Thyroid gland (tissue), 4 donors: ENCODE data around the gene FOXD1.

Experiments
- POLR2A ChIP-seq, 2 donors: fragments of 450-650 bp; IDR thresholded peaks; one replicate each; pipeline ENCODE4 v1.6.1; 2017; ENCODE audit warnings: antibody characterized with exemption in 2 of 2, mild to moderate bottlenecking in 2 of 2, moderate library complexity in 1 of 2
- TF ChIP-seq, protein P1 (sequence below), 6 experiments: fragments of 200-600 bp in 3 of 6; fragments of 450-650 bp in 3 of 6; sonication (generic) in 3 of 6; IDR thresholded peaks; one replicate each; pipeline ENCODE4 v1.5.1; 2016 to 2019; ENCODE audit warnings: antibody characterized with exemption in 6 of 6, mild to moderate bottlenecking in 2 of 6, inconsistent platforms in 1 of 6, moderate library complexity in 1 of 6

GRCh38 chr5:73442996-73443627, 5.5 kb downstream of the FOXD1 start:
- TF ChIP-seq, protein P1, sequence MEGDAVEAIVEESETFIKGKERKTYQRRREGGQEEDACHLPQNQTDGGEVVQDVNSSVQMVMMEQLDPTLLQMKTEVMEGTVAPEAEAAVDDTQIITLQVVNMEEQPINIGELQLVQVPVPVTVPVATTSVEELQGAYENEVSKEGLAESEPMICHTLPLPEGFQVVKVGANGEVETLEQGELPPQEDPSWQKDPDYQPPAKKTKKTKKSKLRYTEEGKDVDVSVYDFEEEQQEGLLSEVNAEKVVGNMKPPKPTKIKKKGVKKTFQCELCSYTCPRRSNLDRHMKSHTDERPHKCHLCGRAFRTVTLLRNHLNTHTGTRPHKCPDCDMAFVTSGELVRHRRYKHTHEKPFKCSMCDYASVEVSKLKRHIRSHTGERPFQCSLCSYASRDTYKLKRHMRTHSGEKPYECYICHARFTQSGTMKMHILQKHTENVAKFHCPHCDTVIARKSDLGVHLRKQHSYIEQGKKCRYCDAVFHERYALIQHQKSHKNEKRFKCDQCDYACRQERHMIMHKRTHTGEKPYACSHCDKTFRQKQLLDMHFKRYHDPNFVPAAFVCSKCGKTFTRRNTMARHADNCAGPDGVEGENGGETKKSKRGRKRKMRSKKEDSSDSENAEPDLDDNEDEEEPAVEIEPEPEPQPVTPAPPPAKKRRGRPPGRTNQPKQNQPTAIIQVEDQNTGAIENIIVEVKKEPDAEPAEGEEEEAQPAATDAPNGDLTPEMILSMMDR (IDR thresholded peaks at IDR 0.05) = no peak
- no peak for TF ChIP-seq POLR2A (IDR thresholded peaks at IDR 0.05)
